HL-60 (cell line): Measurements from ENCODE around the gene PRB3.

Experiments used
- CTCF ChIP-seq: IDR thresholded peaks from one replicate; pipeline ENCODE4 v1.5.1; 2011; ENCODE audit warnings: low read length, control low read depth, inconsistent platforms; ENCODE audit not compliant: insufficient read depth
- GABPA ChIP-seq: IDR thresholded peaks from 2 replicates; pipeline ENCODE4 v1.6.1; 2012; ENCODE audit warnings: low read depth
- POLR2AphosphoS5 ChIP-seq: IDR thresholded peaks from 2 replicates; pipeline ENCODE4 v1.6.1; 2012; ENCODE audit warnings: low read depth
- REST ChIP-seq: IDR thresholded peaks from 2 replicates; pipeline ENCODE4 v1.6.1; 2012; ENCODE audit warnings: low read depth; ENCODE audit not compliant: insufficient replicate concordance
- SPI1 ChIP-seq: IDR thresholded peaks from 2 replicates; pipeline ENCODE4 v1.6.1; 2012; ENCODE audit warnings: low read depth, mild to moderate bottlenecking, borderline replicate concordance

- TF ChIP-seq CTCF, result no peak
- no peak for TF ChIP-seq REST
- TF ChIP-seq POLR2AphosphoS5, result no peak
- no peak for TF ChIP-seq GABPA
- TF ChIP-seq SPI1, result no peak
Observed at GRCh38 chr12:11233532-11233931, 36.0 kb downstream of the PRB3 start.
